GM15510 (cell line): ENCODE data around the gene HAS3.

ENCODE experiments used
- POLR2A ChIP-seq: IDR thresholded peaks from 3 replicates; pipeline ENCODE4 v1.6.1; 2011; ENCODE audit warnings: borderline replicate concordance; ENCODE audit not compliant: insufficient read length; ENCODE audit errors: extremely low read depth

The HAS3 gene

DNA sequence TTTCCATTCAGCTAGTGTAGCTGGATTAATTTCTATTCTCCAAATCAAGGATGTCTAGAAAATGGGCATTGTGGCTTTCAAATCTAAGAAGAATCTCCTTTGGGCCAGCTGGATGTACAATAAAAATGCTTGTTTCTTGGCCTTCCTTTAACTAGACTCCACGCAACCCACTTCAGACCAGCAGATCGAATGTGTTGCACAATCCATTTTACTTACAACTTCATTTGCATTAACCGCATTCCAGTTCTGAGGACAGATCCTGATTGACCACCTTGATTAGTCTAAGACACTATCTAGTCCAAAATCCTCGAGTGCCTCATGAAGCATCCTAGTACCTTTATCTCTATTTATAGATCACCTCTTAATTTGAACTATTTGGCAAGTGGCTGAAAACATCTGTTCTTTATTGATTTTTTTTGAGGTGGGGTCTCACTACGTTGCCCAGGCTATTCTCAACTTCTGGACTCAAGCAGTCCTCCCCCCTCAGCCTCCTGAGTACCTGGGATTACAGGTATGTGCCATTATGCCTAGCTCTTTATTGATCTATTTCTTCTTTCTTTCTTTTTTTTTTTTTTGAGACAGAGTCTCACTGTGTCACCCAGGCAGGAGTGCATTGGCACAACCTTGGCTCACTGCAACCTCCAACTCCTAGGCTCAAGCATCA is 20.3 kb upstream of the HAS3 start:
- no peak for TF ChIP-seq POLR2A

DNA sequence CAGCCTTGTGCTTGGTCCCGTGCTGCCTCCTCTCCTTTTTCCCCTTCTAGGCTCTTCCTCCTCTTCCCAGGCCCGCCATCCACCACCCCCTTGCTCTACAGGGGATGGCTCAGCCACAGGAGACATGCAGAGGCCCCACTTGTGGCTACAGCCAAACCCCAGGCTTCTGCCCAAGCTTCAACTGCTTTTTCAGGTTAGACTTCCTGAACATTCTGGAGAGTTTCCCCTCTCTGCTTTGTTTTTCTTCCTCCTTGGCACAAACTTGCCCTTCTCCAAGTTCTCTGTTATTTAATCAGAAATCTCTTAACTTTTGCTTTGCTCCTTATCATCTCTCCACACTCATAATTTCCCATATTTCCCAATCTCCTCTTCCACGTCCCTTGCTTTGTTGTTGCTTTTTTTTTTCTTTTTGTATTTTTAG is 18.3 kb upstream of the HAS3 start:
- TF ChIP-seq POLR2A: no peak

DNA sequence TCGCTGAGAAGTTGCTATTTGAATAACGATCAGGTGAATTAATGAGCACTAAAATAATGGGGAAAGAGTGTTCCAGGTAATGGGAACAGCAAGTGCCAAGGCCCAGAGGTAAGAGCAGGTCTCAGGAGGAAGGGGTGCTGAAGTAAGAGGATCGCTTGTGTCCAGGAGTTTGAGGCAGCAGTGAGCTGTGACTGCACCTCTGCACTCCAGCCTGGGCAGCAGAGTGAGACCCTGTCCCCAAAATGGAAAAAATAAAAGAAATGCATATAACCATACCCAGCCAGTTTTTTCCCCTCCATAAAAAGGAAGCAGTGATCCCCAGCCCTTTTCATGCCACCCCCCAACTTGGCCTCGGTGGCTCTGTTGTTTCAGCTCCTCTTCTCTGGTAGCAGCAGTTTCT is 16.8 kb upstream of the HAS3 start:
- no peak for TF ChIP-seq POLR2A

DNA sequence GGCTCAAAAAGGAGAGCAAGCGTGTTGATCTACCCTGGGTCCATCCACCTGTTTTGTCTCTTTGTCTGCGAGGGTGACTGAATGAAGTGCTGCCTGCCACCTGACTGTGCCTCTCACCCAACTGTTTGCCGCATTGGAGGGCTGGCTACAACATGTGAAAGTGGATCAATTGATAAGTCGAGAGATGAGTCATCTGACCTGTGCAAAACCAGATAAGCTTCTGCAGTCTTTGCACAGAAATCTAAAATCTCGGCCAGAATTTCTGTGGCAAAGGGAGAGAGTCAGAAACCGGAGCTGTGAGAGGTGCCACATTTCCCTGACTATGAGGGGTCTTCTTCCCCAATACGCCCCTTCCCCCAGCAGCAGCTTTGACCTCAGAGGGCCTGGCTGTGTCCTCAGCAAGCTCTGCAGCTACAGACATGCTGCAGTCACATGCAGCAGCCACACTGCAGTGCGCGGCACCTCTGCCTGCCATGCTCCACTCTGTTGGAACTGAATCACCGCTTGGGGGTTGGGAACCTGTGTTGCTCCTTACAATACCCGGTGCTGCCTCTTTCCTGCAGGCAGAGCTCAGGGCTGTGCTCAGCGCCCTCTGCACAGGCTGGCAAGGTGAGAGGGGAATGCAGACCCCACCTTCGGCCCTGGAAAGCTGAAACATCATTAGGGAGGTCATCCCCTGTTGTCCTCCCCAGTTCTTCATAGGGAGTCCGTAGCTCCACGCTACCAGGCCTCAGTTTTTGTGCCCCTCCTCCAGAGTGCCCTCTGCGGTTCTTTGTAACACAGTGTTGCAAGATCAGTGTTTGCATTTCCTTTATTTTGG is 16.2 kb upstream of the HAS3 start:
- TF ChIP-seq POLR2A: no peak

DNA sequence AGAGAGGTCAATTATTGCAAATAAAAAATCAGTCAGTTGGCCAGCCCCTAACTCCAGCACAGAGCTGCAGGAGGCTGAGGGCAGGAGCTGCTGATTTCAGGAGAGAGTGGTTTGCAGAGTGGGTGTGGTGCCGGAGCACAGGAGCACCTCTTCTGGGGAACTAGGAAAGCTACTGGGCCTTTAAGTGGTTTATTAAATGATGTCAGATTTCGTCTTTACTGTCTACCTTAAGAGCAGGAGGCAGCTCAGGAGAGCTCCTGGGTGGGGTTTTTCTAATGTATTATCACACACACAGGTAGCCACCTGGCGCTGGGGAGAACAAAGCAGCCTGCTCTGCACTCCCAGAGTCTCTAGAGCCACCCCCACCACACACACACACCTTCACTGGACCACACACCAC is 11.5 kb upstream of the HAS3 start:
- TF ChIP-seq POLR2A: no peak

DNA sequence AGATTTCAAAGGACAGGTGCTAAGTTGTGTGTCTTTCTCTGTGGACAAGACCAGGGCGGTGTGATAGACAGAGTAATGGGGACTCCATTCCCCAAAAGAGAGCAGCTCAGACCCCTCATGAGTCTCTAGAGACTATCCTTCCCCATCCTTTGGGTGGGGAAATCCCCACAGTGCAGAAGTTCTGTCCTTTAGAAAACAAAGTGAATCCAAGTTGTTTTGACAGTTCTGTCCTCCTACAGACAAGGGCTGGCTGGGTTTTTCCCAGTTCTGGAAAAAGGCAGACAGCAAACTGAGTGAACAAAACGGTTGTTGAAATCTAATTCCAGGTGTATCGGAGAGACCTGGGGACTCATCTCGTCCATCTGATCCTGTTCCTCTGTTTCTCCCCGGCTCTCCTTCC is 11.0 kb upstream of the HAS3 start:
- TF ChIP-seq POLR2A: no peak

DNA sequence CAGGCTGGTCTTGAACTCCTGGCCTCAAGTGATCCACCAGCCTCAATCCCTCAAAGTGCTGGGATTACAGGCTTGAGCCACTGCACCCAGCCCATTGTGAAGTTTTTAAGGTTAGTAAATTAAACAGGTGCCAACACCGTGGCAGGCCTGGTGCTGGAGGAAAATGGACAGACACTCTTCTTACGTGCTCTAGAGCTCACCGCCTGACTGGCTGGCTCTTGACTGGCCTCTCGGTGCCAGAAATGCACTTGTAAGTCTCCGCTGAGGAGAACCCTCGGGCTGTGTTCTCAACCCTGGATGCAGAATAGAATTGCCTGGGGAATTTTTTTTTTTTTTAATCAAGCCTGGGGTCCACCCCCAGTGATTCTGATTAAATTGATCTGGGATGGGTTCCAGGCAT is 10.3 kb upstream of the HAS3 start:
- no peak for TF ChIP-seq POLR2A

DNA sequence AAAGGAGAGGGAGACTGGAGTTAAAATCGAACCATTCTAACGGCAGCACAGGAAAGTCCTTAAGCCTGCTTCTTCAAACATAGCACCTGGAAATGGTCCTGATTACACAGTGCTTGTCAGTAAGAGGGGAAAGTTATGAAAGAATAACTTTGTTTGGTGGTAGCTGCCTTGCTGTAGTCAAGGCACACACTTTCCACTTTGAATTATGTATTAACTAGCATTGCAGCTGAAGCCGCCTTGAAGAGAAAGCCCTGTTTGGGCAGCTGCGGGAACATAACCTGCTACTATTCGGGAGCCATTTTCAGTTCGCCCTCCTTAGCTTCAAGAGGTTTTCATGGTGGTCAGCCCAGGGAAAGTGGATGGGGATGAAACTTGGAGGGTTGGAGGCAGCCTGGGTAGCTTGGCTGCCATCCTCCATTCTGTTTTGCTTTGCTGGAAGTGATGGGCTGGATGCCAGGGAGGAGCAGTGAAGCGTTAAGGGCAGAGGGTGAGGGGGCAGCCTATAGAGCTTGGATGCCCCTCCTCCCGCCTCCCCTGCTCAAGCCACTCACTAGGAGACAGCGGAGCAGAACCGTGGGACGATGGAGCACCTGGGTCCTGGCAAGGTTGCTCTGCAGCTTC is 5.3 kb upstream of the HAS3 start:
- no peak for TF ChIP-seq POLR2A

DNA sequence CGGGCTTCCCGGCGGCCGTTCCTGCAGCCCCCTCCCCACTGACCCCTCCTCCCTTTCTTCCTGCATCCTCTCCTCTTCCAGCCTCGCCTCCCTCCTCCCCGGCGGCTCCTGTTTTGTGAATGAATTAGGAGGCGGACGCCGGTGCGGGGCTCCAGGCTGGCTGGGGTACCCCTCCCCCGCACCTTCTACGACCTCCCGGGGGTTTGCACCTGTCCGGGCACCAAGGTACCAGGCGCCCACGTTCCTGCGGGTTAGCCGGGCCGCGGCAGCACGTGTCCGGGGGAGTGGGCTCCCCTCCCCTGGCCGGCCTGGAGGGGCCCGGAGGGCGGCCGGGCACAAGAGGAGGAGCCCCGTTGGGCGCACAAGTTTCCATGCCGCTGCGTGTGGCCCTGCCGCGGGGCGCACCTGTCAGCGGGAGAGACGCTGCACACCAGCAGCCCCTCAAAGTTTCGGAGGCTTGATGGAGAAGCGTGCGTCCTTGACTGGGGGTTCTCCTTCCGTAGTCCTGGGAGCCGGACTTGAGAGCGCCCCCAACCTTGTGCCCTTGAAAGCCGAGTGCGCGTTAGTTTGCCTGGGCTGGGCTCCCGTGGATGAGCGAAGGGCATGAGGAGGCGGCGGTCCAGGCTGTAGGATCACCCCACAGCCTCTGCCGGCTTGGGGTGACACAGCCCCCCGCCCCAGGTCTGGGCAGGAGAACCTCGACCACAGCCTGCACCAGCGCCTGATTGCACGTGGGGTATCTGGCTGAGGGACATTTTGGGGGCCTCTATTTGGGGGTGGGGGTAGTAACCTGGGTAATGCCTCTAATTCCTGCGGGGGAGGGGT is 1.2 kb downstream of the HAS3 start:
- TF ChIP-seq POLR2A: no peak

DNA sequence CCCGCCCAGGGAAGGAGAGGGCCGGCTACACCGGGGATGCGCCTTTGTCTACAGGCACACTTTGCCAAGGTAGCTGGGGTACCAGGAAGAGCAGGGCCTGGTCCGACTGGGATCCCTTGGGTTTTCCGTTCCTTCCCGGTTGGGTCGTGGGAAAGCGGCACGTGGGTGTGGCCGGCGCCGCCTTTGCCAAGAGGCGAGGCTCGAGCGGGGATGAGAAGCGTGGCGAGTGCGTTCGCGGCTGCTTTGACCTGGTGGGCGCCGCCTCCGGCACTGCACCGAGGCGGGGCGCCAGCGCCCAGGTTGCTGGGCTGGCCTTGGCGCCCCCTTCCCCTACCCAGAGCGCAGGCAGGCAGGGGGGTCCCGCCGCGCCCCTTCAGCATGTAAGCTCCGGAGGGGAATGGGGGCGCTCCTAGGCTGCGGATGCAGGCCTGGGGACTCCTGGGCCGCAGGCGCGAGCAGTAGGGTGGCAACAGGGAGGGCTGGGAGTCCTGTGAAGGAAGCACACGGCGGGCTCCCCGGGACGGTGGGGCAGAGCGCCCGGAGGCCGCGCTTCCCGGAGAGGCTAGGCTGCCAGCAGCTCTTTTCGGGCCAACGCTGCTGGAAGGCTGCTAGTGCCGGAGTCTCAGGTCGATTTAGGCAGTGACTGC is 2.0 kb downstream of the HAS3 start:
- no peak for TF ChIP-seq POLR2A

DNA sequence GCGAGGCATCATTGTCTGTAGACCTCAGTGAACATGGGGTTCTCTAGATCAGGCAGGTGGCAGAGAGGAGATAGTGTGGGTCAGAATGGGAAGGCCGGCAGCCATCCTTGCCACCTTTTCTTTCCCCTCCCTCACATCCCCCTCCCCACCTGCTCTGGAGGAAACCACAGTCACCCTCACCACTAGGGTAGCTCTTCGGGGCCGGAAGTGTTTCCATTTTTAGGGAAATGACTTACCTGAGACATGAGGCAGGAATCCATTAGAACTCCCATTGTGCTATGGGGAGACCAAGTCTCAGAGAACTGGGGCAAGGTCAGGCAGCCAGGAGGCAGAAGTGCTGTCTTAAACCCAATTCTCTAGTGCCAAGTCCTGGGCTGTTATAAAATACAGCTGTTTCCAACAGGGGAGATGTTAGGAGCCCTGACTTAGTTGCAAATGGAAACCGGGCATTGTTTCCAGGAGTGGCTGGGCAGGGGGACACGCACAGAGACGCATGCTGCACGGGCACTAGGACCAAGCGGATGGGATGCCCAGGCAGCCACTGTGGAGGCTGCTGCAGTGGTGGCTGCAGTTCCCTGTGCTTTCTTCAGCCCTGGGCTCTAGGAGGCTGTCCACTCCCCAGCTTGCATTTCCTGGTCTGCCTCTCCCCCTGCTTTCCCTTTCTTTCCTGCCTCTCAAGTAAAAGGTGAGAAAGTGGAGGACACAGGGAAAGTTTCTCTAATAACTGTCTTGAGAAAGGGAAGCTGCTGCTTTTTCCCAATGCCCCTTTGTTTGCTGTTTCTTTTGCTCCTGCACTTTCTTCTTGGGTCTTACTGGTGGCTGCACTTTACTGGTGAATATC is 2.8 kb downstream of the HAS3 start:
- no peak for TF ChIP-seq POLR2A

DNA sequence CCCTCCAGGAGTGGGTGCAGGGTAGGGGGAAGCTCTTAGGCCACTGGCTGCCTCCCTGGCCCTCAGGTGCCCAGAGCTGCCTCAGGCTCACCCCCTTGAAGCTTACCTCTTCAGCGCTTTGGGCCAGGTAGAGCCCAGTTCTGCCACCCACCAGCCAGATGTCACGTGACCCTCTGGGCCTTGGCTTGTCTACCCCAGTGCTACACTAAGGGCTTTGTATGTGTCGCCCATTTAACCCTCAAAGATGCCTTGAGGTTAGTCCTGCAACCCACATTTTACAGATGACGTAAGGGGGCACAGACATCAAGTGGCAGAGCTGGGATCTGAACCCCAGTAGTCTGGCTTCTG is 3.4 kb downstream of the HAS3 start:
- TF ChIP-seq POLR2A: no peak

DNA sequence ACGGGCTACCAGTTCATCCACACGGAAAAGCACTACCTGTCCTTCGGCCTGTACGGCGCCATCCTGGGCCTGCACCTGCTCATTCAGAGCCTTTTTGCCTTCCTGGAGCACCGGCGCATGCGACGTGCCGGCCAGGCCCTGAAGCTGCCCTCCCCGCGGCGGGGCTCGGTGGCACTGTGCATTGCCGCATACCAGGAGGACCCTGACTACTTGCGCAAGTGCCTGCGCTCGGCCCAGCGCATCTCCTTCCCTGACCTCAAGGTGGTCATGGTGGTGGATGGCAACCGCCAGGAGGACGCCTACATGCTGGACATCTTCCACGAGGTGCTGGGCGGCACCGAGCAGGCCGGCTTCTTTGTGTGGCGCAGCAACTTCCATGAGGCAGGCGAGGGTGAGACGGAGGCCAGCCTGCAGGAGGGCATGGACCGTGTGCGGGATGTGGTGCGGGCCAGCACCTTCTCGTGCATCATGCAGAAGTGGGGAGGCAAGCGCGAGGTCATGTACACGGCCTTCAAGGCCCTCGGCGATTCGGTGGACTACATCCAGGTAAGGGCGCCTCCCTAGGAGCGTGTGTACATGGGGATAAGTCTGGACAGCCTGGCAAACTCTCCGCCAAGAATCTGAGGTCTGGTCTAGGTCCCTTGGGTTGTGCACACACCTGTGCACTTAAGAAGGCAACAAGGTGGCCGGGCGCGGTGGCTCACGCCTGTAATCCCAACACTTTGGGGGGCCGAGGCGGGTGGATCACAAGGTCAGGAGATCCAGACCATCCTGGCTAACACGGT is 4.2 kb downstream of the HAS3 start:
- TF ChIP-seq POLR2A: no peak
